Mucosa of gallbladder (tissue), 1 donor: Measurements from ENCODE around the gene NME7. TPM values are rescaled to one million over a fixed set of nuclear protein-coding genes. Genes with fewer than 3 reads are reported as not detected.
A peak's percentile ranks its signal among the peaks of the same experiment; 100 is the strongest.

ENCODE experiments used
- DNase-seq: peaks from one replicate; pipeline ENCODE4 v3.0.0-alpha.2; 2020; ENCODE audit warnings: low spot score
- total RNA-seq: library from RNA; stranded (reverse); gene quantifications from one replicate; pipeline ENCODE4 v1.2.1, GENCODE V29; 2021
- donor health status: DM: no; HTN: no; CAD: no.

Gene NME7
- total RNA-seq, 1 donor from 2014 or later: 18.0 TPM

- DNase-seq: no peak
These were observed 211.9 kb downstream of the NME7 start for GRCh38 chr1:169155675-169156074.

- DNase-seq: no peak
These were observed 216.2 kb downstream of the NME7 start for GRCh38 chr1:169151338-169151837.

GRCh38 chr1:169150641-169151337 is 216.8 kb downstream of the NME7 start:
- DNase-seq: no peak

- no peak for DNase-seq
These were observed 217.9 kb downstream of the NME7 start for GRCh38 chr1:169149555-169150286.

- peak; percentile 52 for DNase-seq
These were observed 218.9 kb downstream of the NME7 start for GRCh38 chr1:169148472-169149252.

- DNase-seq: peak; percentile 58
These were observed 220.9 kb downstream of the NME7 start for GRCh38 chr1:169146576-169147214.

- no peak for DNase-seq
These were observed 222.5 kb downstream of the NME7 start for GRCh38 chr1:169144941-169145626.

GRCh38 chr1:169143984-169144383 is 223.6 kb downstream of the NME7 start:
- DNase-seq: no peak

GRCh38 chr1:169143346-169143745 is 224.3 kb downstream of the NME7 start:
- DNase-seq: no peak

- DNase-seq: no peak
These were observed 225.5 kb downstream of the NME7 start for GRCh38 chr1:169142129-169142528.

- no peak for DNase-seq
These were observed 226.2 kb downstream of the NME7 start for GRCh38 chr1:169141356-169141755.

GRCh38 chr1:169138866-169139670 is 228.5 kb downstream of the NME7 start:
- DNase-seq: no peak

GRCh38 chr1:169137357-169137756 is 230.2 kb downstream of the NME7 start:
- no peak for DNase-seq

- no peak for DNase-seq
These were observed 233.6 kb downstream of the NME7 start for GRCh38 chr1:169133801-169134502.

- no peak for DNase-seq
These were observed 234.4 kb downstream of the NME7 start for GRCh38 chr1:169133228-169133576.

GRCh38 chr1:169132512-169133227 is 234.9 kb downstream of the NME7 start:
- DNase-seq: no peak

- no peak for DNase-seq
These were observed 236.9 kb downstream of the NME7 start for GRCh38 chr1:169130683-169131082.

- no peak for DNase-seq
These were observed 238.3 kb downstream of the NME7 start for GRCh38 chr1:169129109-169129784.

GRCh38 chr1:169128562-169128961 is 239.0 kb downstream of the NME7 start:
- DNase-seq: no peak
